ENCODE data around the gene SLC37A4. TPM values are rescaled to one million over a fixed set of nuclear protein-coding genes. Genes with fewer than 3 reads are reported as not detected.
"Not testable (repeated sequence)": the region's sequence is repeated elsewhere in the genome, so short reads cannot be mapped to it uniquely, and the experiment has no call there.

SLC37A4 gene
- total RNA-seq, 2 experiments from 2014 or later, result 5.2 to 6.6 TPM

DNA sequence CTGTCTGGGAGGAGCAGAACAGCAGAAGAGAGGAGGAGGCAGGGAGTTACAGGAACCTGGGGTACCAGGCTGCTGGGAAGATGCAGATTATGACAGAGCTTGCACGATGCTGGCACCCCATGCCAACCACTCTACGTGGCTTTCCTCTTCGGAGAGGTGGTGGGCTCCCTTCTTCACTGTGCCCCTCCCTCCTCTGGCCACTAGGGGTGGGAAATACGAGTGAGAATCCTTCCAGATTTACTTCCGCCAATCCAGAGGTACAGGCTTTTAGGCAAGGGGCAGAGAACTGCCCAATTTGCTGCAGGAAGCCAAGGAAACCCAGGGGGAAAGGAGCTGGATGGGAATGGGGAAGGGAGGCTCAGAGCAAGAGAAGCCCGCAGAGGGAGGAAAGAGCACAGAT lies 14.0 kb upstream of the SLC37A4 start:
- no peaks in the 10 kb centered on the region for H3K4me1 ChIP-seq (ENCODE audit: insufficient read depth, low read length)
- H3K27me3 ChIP-seq (ENCODE audit: control insufficient read depth in 1 of 2, insufficient read depth in 2 of 2, low read length in 2 of 2), result no peaks in the 10 kb centered on the region
- DNase-seq (no peak), ATAC-seq (ENCODE audit: poor library complexity) (no peak)
- Mint-ChIP-seq H3K27me3 (no peaks in the 10 kb centered on the region), H3K27ac (no peak overlapping the region), H3K4me3 (no peak overlapping the region), H3K36me3 (ENCODE audit: low read depth) (peaks cover 48% of the 10 kb centered on the region), H3K9me3 (no peaks in the 10 kb centered on the region), H3K4me1 (ENCODE audit: low read depth) (peaks cover 3% of the 10 kb centered on the region)
- ChIA-PET CTCF (no interaction called here), POLR2A (no interaction called here)
- no peak overlapping the region for H3K4me3 ChIP-seq (ENCODE audit: low read length)
- H3K36me3 ChIP-seq (ENCODE audit: insufficient read depth, low read length), result peaks cover 48% of the 10 kb centered on the region
- intact Hi-C loops (cut with DNase I, micrococcal nuclease), result no loop called here
- no peak overlapping the region for H3K27ac ChIP-seq (ENCODE audit: low read depth in 1 of 2, low read length in 2 of 2)
- no peaks in the 10 kb centered on the region for H3K9me3 ChIP-seq (ENCODE audit: control insufficient read depth in 1 of 2, insufficient read depth in 1 of 2, low read length in 2 of 2)
- TF ChIP-seq, protein P1, sequence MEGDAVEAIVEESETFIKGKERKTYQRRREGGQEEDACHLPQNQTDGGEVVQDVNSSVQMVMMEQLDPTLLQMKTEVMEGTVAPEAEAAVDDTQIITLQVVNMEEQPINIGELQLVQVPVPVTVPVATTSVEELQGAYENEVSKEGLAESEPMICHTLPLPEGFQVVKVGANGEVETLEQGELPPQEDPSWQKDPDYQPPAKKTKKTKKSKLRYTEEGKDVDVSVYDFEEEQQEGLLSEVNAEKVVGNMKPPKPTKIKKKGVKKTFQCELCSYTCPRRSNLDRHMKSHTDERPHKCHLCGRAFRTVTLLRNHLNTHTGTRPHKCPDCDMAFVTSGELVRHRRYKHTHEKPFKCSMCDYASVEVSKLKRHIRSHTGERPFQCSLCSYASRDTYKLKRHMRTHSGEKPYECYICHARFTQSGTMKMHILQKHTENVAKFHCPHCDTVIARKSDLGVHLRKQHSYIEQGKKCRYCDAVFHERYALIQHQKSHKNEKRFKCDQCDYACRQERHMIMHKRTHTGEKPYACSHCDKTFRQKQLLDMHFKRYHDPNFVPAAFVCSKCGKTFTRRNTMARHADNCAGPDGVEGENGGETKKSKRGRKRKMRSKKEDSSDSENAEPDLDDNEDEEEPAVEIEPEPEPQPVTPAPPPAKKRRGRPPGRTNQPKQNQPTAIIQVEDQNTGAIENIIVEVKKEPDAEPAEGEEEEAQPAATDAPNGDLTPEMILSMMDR (IDR thresholded peaks at IDR 0.05), result no peak

DNA sequence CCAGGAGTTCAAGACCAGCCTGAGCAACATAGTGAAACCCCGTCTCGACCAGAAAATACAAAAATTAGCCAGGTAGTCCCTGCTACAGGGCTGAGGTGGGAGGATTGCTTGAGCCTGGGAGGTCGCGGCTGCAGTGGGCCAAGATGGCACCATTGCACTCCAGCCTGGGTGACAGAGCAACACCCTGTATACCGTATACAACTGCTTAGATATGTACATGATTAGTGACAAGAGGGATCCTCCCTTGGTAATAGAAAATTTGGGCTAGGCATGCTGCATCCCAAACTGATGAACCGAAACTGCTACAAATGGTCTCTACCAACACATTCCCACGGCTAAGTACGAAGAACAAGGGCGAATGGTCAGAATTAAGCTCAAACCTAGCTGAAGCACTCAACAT lies 12.2 kb upstream of the SLC37A4 start:
- H3K4me1 Mint-ChIP-seq (ENCODE audit: low read depth), result no peaks in the 10 kb centered on the region
- Histone ChIP-seq H3K9me3 (ENCODE audit: control insufficient read depth in 1 of 2, insufficient read depth in 1 of 2, low read length in 2 of 2) (no peaks in the 10 kb centered on the region), H3K4me3 (ENCODE audit: low read length) (no peak overlapping the region), H3K36me3 (ENCODE audit: insufficient read depth, low read length) (peaks cover 30% of the 10 kb centered on the region), H3K27me3 (ENCODE audit: control insufficient read depth in 1 of 2, insufficient read depth in 2 of 2, low read length in 2 of 2) (no peaks in the 10 kb centered on the region), H3K27ac (ENCODE audit: low read depth in 1 of 2, low read length in 2 of 2) (no peak overlapping the region), H3K4me1 (ENCODE audit: insufficient read depth, low read length) (no peaks in the 10 kb centered on the region)
- no peak overlapping the region for H3K27ac Mint-ChIP-seq
- H3K36me3 Mint-ChIP-seq (ENCODE audit: low read depth), result peaks cover 32% of the 10 kb centered on the region
- POLR2A ChIA-PET, result interaction anchor here (0.6 to 1.1 kb wide), 4 partner anchors 20 to 91 kb away, joined by 3 to 4 read pairs (median 3); partner anchors contain the start of genes RPS25 and TRAPPC4
- H3K9me3 Mint-ChIP-seq, result no peaks in the 10 kb centered on the region
- intact Hi-C loops (cut with DNase I, micrococcal nuclease), result no loop called here
- H3K4me3 Mint-ChIP-seq, result no peak overlapping the region
- no peaks in the 10 kb centered on the region for H3K27me3 Mint-ChIP-seq
- ATAC-seq (ENCODE audit: poor library complexity) (no peak), DNase-seq (no peak)
- TF ChIP-seq, protein P1 (IDR thresholded peaks at IDR 0.05), result no peak
- CTCF ChIA-PET, result no interaction called here

DNA sequence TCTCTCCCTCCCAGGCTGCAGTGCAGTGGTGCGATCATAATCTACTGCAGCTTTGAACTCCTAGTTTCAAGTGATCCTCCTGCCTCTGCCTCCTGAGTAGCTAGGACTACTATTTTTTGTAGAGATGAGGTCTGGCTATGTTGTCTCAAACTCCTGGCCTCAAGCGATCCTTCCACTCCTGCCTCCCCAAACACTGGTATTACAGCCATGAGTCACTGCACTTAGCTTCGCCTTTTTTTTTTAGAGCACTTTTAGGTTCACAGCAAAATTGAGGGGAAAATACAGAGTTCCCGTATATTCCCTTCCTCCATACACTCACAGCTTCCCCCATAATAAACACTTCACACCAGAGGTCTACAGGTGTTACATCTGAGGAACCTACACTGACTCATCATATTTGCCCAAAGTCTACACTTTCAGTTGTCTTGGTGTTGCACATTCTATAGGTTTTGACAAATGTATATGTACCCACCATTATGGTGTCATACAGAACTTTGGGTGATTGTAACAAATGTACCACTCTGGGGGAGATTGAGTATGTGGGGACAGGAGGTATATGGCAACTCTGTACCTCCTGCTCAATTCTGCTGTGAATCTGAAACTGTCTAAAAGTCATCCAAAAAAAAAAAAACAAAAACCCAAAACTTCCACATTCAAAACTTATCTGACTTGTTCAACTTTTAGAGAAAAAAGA lies 11.3 kb upstream of the SLC37A4 start:
- peaks cover 21% of the 10 kb centered on the region for H3K36me3 ChIP-seq (ENCODE audit: insufficient read depth, low read length)
- Mint-ChIP-seq H3K4me1 (ENCODE audit: low read depth) (no peaks in the 10 kb centered on the region), H3K27me3 (no peaks in the 10 kb centered on the region), H3K36me3 (ENCODE audit: low read depth) (peaks cover 24% of the 10 kb centered on the region), H3K27ac (no peak overlapping the region), H3K9me3 (no peaks in the 10 kb centered on the region), H3K4me3 (no peak overlapping the region)
- H3K9me3 ChIP-seq (ENCODE audit: control insufficient read depth in 1 of 2, insufficient read depth in 1 of 2, low read length in 2 of 2), result no peaks in the 10 kb centered on the region
- DNase-seq (no peak), ATAC-seq (ENCODE audit: poor library complexity) (no peak)
- POLR2A ChIA-PET, result interaction anchor here (0.6 to 1.1 kb wide), 4 partner anchors 20 to 92 kb away, joined by 3 to 4 read pairs (median 3); partner anchors contain the start of genes RPS25 and TRAPPC4
- intact Hi-C loops (cut with DNase I, micrococcal nuclease), result no loop called here
- TF ChIP-seq, protein P1 (IDR thresholded peaks at IDR 0.05), result no peak
- no peak overlapping the region for H3K4me3 ChIP-seq (ENCODE audit: low read length)
- no peaks in the 10 kb centered on the region for H3K4me1 ChIP-seq (ENCODE audit: insufficient read depth, low read length)
- H3K27me3 ChIP-seq (ENCODE audit: control insufficient read depth in 1 of 2, insufficient read depth in 2 of 2, low read length in 2 of 2), result no peaks in the 10 kb centered on the region
- CTCF ChIA-PET, result interaction anchor here (0.7 kb wide), 1 partner anchor 17 kb away, joined by 5 read pairs; no protein-coding TSS in a partner anchor
- no peak overlapping the region for H3K27ac ChIP-seq (ENCODE audit: low read depth in 1 of 2, low read length in 2 of 2)

DNA sequence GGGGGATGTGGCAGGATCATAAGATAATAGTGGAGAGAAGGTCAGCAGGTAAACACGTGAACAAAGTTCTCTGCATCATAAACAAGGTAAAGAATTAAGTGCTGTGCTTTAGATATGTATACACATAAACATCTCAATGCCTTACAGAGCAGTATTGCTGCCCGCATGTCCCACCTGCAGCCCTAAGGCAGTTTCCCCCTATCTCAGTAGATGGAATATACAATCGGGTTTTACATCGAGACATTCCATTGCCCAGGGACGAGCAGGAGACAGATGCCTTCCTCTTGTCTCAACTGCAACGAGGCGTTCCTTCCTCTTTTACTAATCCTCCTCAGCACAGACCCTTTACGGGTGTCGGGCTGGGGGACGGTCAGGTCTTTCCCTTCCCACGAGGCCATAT lies 8.8 kb upstream of the SLC37A4 start:
- H3K27ac ChIP-seq (ENCODE audit: low read depth in 1 of 2, low read length in 2 of 2); H3K27ac Mint-ChIP-seq; H3K36me3 Mint-ChIP-seq (ENCODE audit: low read depth); H3K9me3 Mint-ChIP-seq; H3K4me1 Mint-ChIP-seq (ENCODE audit: low read depth); H3K4me3 ChIP-seq (ENCODE audit: low read length); CTCF ChIA-PET; H3K36me3 ChIP-seq (ENCODE audit: insufficient read depth, low read length); H3K27me3 ChIP-seq (ENCODE audit: control insufficient read depth in 1 of 2, insufficient read depth in 2 of 2, low read length in 2 of 2); H3K27me3 Mint-ChIP-seq; H3K9me3 ChIP-seq (ENCODE audit: control insufficient read depth in 1 of 2, insufficient read depth in 1 of 2, low read length in 2 of 2); ATAC-seq (ENCODE audit: poor library complexity); intact Hi-C loops (cut with DNase I, micrococcal nuclease); H3K4me1 ChIP-seq (ENCODE audit: insufficient read depth, low read length); POLR2A ChIA-PET; H3K4me3 Mint-ChIP-seq; DNase-seq: not testable (repeated sequence)
